ENCODE data around the gene POU2F2.

The POU2F2 gene

DNA sequence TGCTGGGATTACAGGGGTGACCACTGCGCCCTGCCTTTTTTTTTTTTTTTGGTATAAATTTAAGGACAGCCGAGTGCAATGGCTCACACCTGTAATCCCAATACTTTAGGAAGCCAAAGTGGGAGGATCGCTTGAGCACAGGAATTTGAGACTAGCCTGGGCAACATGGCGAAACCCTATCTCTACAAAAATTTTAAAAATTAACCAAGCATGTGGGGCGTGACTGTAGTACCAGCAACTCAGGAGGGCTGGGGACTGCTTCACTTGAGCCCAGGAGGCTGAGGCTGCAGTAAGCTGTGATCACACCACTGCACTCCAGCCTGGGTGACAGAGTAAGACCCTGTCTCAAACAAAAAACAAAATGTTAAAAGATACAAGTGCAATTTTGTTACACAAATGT, 34.8 kb downstream of the POU2F2 start:
- Mint-ChIP-seq H3K4me3 (no peak overlapping the region), H3K9me3 (no peaks in the 10 kb centered on the region), H3K27ac (no peak overlapping the region), H3K4me1 (ENCODE audit: low read depth in 2 of 2) (peaks cover 0 to 2% of the 10 kb centered on the region in 2 donors), H3K27me3 (no peaks in the 10 kb centered on the region), H3K36me3 (ENCODE audit: insufficient read depth) (peaks cover 41% of the 10 kb centered on the region)
- DNase-seq (no peak), ATAC-seq (replicated peaks) (no peak)

DNA sequence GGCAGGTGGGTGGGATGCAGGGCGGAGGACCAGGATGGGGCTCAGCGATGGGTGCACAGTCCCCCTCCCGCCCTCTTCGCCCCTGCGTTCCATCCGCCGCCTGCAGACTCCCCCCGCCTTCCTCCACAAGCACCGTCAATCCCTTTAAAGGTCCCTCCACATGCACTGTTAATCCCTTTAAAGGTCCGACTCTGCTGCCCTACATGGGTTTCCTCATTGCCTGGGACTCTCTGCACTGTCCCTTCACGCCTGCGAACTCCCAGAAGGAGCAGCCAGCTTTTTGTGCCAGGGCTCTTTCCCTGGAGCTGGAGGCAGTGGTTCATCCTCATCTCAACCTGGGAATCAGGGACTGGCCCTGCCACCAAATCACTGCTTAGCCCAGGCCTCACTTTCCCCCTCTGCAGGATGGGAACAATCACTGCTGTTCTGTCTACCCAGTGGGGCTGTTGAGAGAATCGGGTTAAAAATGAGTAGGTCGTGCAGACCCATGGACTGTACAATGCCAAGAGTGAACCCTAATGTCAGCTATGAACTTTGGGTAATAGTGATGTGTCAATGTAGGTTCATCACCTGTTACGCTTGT, 35.9 kb downstream of the POU2F2 start:
- no peak overlapping the region for H3K27ac Mint-ChIP-seq
- no peaks in the 10 kb centered on the region for H3K9me3 Mint-ChIP-seq
- H3K36me3 Mint-ChIP-seq (ENCODE audit: insufficient read depth) = peaks cover 43% of the 10 kb centered on the region
- DNase-seq (no peak), ATAC-seq (replicated peaks) (no peak)
- no peak overlapping the region for H3K4me3 Mint-ChIP-seq
- H3K4me1 Mint-ChIP-seq (ENCODE audit: low read depth in 2 of 2) = peaks cover 5 to 6% of the 10 kb centered on the region in 2 donors
- no peaks in the 10 kb centered on the region for H3K27me3 Mint-ChIP-seq

DNA sequence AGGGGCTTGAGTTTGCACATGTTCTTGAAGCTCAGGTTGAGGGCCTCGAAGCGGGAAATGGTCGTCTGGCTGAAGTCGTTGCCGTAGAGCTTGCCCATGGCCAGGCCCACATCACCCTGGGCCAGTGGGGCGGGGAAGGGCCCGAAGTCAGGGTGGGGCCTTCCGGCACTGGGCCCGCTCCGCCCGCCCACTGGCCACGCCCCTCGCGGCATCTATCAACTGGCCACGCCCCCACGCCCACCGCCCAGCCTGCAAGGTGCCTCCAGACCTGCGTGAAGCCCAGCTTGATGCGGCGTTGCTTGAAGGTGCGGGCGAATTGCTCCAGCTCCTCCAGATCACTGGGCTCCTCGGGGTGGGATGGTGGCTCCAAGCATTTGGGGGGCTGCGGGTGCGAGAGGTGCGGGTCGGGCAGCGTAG, 36.4 kb downstream of the POU2F2 start:
- H3K27me3 Mint-ChIP-seq = no peaks in the 10 kb centered on the region
- H3K4me3 Mint-ChIP-seq = no peak overlapping the region
- ATAC-seq (replicated peaks) (no peak), DNase-seq (no peak)
- no peaks in the 10 kb centered on the region for H3K9me3 Mint-ChIP-seq
- peaks cover 9 to 11% of the 10 kb centered on the region in 2 donors for H3K4me1 Mint-ChIP-seq (ENCODE audit: low read depth in 2 of 2)
- no peak overlapping the region for H3K27ac Mint-ChIP-seq
- H3K36me3 Mint-ChIP-seq (ENCODE audit: insufficient read depth) = peaks cover 46% of the 10 kb centered on the region

DNA sequence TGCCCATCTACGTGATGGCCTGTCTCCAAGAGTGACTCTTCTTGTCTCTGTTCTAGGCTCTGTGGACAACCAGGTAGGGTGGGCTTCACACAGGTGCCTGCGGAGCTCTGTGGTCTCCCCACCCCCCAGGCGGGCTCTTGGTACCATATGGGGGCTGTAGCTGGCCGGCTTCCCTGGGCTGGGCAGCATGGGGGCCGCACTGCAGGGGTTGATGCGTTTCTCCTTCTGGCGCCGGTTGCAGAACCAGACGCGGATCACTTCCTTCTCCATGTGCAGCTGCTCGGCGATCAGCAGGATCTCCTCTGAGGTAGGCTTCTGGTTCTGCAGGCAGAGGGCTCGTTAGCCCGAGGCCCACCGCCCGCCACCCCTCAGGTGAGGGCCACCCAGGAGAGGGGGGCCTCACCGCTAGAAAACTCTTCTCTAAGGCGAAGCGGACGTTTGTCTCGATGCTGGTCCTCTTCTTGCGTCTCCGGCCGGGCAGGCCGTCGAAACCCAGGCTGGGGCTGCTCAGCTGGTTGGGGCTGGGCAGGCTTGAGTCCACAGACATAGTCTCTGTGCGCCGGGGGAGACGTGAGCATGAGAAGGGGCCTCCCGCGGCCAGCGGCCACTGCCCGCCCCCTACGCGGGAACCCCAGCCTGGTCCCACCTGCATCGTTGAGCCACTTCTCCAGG, 37.0 kb downstream of the POU2F2 start:
- peaks cover 14 to 16% of the 10 kb centered on the region in 2 donors for H3K4me1 Mint-ChIP-seq (ENCODE audit: low read depth in 2 of 2)
- no peak overlapping the region for H3K27ac Mint-ChIP-seq
- H3K9me3 Mint-ChIP-seq = no peaks in the 10 kb centered on the region
- peaks cover 51% of the 10 kb centered on the region for H3K36me3 Mint-ChIP-seq (ENCODE audit: insufficient read depth)
- ATAC-seq (replicated peaks) (no peak), DNase-seq (no peak)
- no peak overlapping the region for H3K4me3 Mint-ChIP-seq
- no peaks in the 10 kb centered on the region for H3K27me3 Mint-ChIP-seq

DNA sequence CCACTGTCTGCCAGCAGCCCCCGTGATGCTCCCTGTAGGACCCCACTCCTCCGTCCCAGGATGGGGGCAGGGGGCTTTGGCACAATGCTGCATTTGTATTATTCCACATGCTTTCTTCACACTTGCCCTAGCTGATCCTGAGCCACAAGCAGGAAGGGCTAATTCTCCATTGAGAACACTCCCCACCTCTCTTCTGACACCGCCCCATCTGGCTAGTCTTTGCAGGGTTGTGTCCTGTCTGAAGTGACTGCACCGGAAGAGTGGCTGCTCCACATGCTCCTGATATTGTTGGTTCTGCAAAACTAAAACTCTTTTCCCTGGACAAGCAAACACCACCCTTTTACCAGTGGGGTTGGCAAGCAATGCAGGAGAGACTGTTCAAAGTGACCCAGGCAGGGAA, 38.3 kb downstream of the POU2F2 start:
- peaks cover 18% of the 10 kb centered on the region in 2 donors for H3K4me1 Mint-ChIP-seq (ENCODE audit: low read depth in 2 of 2)
- ATAC-seq (replicated peaks) = no peak
- no peak for DNase-seq
- H3K9me3 Mint-ChIP-seq = no peaks in the 10 kb centered on the region
- H3K36me3 Mint-ChIP-seq (ENCODE audit: insufficient read depth) = peaks cover 47% of the 10 kb centered on the region
- H3K27me3 Mint-ChIP-seq = no peaks in the 10 kb centered on the region
- H3K27ac Mint-ChIP-seq = peak overlapping the region in 1 of 2 donors; percentile 60
- no peak overlapping the region for H3K4me3 Mint-ChIP-seq

DNA sequence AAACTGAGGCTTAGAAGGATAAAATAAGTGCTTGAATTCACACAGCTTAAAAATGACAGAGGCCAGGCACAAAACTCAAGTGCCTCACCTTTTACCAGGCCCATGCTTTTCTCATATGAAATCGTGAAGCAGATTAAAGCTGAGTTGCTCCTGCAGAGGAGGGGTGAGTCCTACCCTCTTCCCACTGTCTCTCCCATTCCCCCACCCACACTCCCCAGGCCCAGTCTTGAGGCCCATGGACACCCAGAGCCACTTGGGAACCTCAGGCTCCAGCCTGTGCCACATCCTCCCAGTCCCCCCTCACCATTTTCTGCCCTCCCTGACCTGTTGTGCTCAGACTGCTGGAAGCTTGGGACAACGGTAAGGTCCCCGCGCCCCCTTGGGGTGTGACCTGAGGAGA, 38.7 kb downstream of the POU2F2 start:
- Mint-ChIP-seq H3K4me3 (no peak overlapping the region), H3K27me3 (no peaks in the 10 kb centered on the region), H3K4me1 (ENCODE audit: low read depth in 2 of 2) (peaks cover 18% of the 10 kb centered on the region in 2 donors), H3K36me3 (ENCODE audit: insufficient read depth) (peaks cover 45% of the 10 kb centered on the region), H3K9me3 (no peaks in the 10 kb centered on the region), H3K27ac (no peak overlapping the region)
- no peak for ATAC-seq (replicated peaks)
- no peak for DNase-seq

DNA sequence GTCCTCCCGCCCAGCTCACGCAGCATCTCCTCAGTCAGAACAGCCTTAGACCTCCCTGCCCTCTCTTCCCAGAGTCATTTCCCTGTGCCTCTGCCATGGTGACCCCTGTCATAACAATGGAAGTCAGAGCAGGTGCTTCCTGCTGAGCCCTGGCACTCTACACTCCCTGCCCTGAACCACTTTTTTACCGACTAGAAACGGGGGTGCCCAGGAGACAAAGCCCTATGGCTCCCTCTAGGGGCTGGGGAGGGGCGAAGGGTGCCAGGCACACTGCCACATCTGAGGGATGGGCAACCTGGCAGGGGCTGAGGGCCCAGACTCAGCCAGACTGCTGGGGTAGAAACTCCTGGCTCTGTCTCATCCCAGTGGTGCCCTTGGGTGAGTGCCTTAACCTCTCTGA, 39.9 kb downstream of the POU2F2 start:
- ATAC-seq (replicated peaks) (peak; percentile 66), DNase-seq (peak; percentile 41 to 42 (median 41))
- Mint-ChIP-seq H3K36me3 (ENCODE audit: insufficient read depth) (peaks cover 40% of the 10 kb centered on the region), H3K4me3 (peak overlapping the region; percentile 40 to 63), H3K9me3 (no peaks in the 10 kb centered on the region), H3K4me1 (ENCODE audit: low read depth in 2 of 2) (peaks cover 18% of the 10 kb centered on the region in 2 donors), H3K27ac (peak overlapping the region; percentile 68 to 91), H3K27me3 (no peaks in the 10 kb centered on the region)

DNA sequence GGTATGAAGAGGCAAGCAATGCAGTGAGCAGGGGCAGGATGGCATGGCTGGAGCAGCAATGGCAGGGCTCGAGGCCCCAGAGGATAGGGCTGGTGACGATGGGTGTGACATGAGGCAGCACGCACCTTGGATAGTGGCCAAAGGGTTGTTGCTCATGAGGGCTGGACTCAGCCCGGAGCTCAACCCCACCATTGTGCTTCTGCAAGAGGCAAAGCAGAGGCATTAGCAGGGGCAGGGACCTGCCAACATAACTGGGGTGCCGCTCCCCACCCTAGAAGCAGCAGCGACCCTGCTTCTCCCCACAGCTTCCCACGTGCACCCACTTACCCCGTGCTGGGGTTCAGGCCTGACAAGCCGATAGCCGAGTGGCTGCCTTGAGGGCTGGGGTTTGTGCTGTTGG, 40.5 kb downstream of the POU2F2 start:
- Mint-ChIP-seq H3K4me3 (no peak overlapping the region), H3K27ac (peak overlapping the region in 1 of 2 donors; percentile 91), H3K9me3 (no peaks in the 10 kb centered on the region), H3K36me3 (ENCODE audit: insufficient read depth) (peaks cover 34% of the 10 kb centered on the region), H3K4me1 (ENCODE audit: low read depth in 2 of 2) (peaks cover 18% of the 10 kb centered on the region in 2 donors), H3K27me3 (no peaks in the 10 kb centered on the region)
- DNase-seq (no peak), ATAC-seq (replicated peaks) (no peak)

DNA sequence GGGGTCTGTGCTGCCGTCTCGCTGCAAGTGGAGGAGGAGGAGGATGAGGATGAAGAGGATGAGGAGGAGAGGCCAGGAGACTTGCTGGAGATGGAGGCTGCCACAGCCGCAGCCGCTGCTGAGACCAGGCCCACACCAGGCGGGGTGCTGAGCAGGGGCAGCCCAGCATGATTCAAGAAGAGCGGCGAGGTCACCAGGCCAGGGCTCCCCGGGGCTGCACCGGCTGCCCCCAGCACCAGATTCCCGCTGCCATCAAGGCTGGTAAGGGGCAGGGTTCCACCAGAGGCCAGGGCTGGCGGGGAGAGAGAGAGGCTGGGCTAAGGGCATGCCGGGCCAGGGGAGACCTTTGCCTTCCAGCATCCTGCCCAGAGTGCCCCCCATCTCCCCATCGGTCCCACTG, 40.9 kb downstream of the POU2F2 start:
- ATAC-seq (replicated peaks) (no peak), DNase-seq (no peak)
- Mint-ChIP-seq H3K27ac (peak overlapping the region; percentile 90 to 91), H3K9me3 (no peaks in the 10 kb centered on the region), H3K4me3 (peak overlapping the region; percentile 43 to 69), H3K4me1 (ENCODE audit: low read depth in 2 of 2) (peaks cover 18% of the 10 kb centered on the region in 2 donors), H3K36me3 (ENCODE audit: insufficient read depth) (peaks cover 30% of the 10 kb centered on the region), H3K27me3 (no peaks in the 10 kb centered on the region)

DNA sequence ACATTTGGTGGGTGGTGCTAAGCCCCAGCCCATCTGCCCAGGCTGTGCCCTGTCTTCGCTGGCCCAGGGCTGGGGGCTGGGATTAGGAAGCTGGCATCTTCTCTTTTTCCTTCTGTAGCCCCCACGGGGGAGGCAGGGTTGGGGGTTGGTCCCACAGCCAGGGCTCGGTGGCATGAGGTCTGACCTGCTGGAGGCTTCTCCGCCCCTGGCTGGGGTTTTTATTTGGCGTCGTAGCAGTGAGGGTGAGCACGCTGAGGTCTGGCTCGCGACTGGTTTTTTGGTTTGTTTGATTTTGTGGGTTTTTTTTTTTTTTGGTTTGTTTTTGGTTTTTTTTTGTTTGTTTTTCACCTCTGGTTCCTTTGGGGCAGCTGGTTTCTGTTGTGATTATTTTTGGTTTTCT, 41.6 kb downstream of the POU2F2 start:
- no peaks in the 10 kb centered on the region for H3K27me3 Mint-ChIP-seq
- DNase-seq = peak in 2 of 3 experiments; percentile 16 to 26
- H3K4me1 Mint-ChIP-seq (ENCODE audit: low read depth in 2 of 2) = peaks cover 18% of the 10 kb centered on the region in 2 donors
- no peaks in the 10 kb centered on the region for H3K9me3 Mint-ChIP-seq
- peak overlapping the region; percentile 43 to 69 for H3K4me3 Mint-ChIP-seq
- H3K27ac Mint-ChIP-seq = peak overlapping the region; percentile 90 to 91
- H3K36me3 Mint-ChIP-seq (ENCODE audit: insufficient read depth) = peaks cover 28% of the 10 kb centered on the region
- ATAC-seq (replicated peaks) = peak; percentile 85

DNA sequence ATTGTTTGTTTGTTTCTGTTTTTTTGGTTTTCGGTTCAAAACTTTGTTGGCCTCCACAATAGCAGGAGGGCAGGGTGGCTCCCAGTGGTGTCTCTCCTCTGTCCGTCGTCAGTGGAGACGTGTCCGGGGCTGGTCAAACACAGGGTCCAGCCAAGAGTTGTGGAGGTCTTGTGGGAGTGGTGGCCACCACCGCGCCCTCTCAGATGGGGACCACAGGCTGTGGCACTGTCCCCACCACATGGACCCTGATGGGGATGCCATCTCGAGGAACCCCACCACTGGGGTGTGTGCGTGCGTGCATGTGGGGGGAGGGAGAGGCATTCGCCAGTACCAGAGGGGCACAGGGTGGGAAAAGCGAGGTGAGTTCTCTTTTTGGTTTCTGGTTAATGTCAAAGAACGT, 42.5 kb downstream of the POU2F2 start:
- Mint-ChIP-seq H3K36me3 (ENCODE audit: insufficient read depth) (peaks cover 26% of the 10 kb centered on the region), H3K27ac (peak overlapping the region; percentile 90 to 91), H3K4me3 (no peak overlapping the region), H3K4me1 (ENCODE audit: low read depth in 2 of 2) (peaks cover 18% of the 10 kb centered on the region in 2 donors), H3K27me3 (no peaks in the 10 kb centered on the region), H3K9me3 (no peaks in the 10 kb centered on the region)
- no peak for ATAC-seq (replicated peaks)
- no peak for DNase-seq

DNA sequence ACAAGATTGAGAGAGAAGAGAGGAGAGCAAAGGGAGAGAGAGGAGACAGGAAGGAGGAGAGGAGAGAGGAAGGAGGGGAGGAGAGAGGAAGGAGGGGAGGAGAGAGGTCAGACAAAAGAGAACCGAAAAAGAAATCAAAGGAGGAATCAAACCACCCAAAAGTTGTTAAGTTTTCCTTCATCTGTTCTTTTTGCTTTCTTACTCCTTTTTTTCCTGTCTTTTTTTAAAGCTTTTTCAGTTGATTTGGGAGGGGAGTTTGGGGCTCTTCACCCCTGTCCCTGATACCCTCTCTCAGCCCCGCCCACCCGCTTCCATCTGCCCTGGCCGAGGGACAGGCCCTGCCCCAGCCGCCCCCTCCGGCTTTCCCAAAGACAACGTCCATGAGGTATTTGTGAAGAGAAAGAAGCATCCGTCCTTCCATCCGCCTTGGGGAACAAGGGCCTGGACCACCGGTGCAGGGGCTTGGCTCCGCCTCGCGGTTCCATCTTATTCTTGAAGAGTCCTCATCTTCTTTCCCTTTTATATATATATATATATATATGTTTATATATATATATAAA, 43.0 kb downstream of the POU2F2 start:
- no peak overlapping the region for H3K4me3 Mint-ChIP-seq
- no peaks in the 10 kb centered on the region for H3K9me3 Mint-ChIP-seq
- no peaks in the 10 kb centered on the region for H3K27me3 Mint-ChIP-seq
- H3K4me1 Mint-ChIP-seq (ENCODE audit: low read depth in 2 of 2) = peaks cover 18% of the 10 kb centered on the region in 2 donors
- H3K27ac Mint-ChIP-seq = peak overlapping the region in 1 of 2 donors; percentile 90
- peaks cover 23% of the 10 kb centered on the region for H3K36me3 Mint-ChIP-seq (ENCODE audit: insufficient read depth)
- ATAC-seq (replicated peaks) = no peak
- no peak for DNase-seq

DNA sequence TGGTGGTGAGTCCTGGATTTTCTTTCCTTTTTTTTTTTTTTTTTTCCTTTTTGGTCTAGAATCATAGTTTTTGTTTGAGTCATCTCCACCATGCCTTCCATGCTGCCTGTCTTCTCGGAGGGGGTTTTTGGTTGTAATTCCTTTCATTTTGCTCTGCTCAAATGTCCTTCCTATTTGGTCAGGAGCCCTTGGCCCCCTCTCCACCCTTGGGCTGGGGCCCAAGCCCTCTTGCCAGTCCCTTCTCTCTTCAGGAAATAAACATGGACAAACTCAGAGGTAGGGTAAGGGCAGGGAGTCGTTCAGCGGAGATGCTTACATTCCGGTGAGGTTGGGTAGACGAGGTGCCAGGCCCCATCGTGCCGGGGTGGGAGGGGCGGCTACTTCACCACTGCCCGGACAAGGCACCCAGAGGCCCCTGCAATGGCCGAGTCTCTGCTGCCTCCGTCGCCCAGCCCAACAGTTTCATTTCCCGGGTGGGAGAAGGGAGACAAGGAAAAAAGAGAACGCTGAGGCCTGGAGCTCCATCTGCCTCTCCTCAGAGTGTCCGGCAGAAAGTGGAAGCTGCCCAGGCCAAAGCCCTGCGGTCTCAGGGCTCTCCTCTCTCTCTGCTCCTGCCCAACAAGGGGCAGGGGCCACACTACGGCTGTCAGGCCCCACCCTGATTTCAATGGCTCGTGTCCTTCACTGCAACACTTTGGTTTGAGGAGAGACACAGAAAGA, 43.6 kb downstream of the POU2F2 start:
- peaks cover 20% of the 10 kb centered on the region for H3K36me3 Mint-ChIP-seq (ENCODE audit: insufficient read depth)
- H3K4me3 Mint-ChIP-seq = no peak overlapping the region
- H3K4me1 Mint-ChIP-seq (ENCODE audit: low read depth in 2 of 2) = peaks cover 18% of the 10 kb centered on the region in 2 donors
- H3K27ac Mint-ChIP-seq = peak overlapping the region; percentile 88 to 90
- H3K9me3 Mint-ChIP-seq = no peaks in the 10 kb centered on the region
- DNase-seq (no peak), ATAC-seq (replicated peaks) (no peak)
- no peaks in the 10 kb centered on the region for H3K27me3 Mint-ChIP-seq

Measured in effector memory CD8-positive, alpha-beta T cell (primary cell).